Astrocyte of the cerebellum (primary cell): ENCODE results near the gene RPSA.
A peak's percentile ranks its signal among the peaks of the same experiment; 100 is the strongest.
"Not testable (repeated sequence)": the region's sequence is repeated elsewhere in the genome, so short reads cannot be mapped to it uniquely, and the experiment has no call there.

Experiments used
- DNase-seq: peaks from one replicate; pipeline ENCODE4 v3.0.0-alpha.2; 2011; ENCODE audit warnings: low read depth
- H3K4me3 ChIP-seq: 2 replicates; pipeline ENCODE4 v1.5.1; 2011; ENCODE audit warnings: mild to moderate bottlenecking, low read depth, low read length, moderate library complexity
- in situ Hi-C: cut with HindIII; loops from 2 replicates; pipeline ENCODE4 v1.10.0; 2017; ENCODE audit warnings: low sequenced_read_pairs
- TF ChIP-seq, protein P1 (sequence below): IDR thresholded peaks from 2 replicates; pipeline ENCODE4 v1.5.1; 2012; ENCODE audit warnings: low read length, low read depth, moderate library complexity, mild to moderate bottlenecking; ENCODE audit errors: missing control alignments

Gene RPSA

DNA sequence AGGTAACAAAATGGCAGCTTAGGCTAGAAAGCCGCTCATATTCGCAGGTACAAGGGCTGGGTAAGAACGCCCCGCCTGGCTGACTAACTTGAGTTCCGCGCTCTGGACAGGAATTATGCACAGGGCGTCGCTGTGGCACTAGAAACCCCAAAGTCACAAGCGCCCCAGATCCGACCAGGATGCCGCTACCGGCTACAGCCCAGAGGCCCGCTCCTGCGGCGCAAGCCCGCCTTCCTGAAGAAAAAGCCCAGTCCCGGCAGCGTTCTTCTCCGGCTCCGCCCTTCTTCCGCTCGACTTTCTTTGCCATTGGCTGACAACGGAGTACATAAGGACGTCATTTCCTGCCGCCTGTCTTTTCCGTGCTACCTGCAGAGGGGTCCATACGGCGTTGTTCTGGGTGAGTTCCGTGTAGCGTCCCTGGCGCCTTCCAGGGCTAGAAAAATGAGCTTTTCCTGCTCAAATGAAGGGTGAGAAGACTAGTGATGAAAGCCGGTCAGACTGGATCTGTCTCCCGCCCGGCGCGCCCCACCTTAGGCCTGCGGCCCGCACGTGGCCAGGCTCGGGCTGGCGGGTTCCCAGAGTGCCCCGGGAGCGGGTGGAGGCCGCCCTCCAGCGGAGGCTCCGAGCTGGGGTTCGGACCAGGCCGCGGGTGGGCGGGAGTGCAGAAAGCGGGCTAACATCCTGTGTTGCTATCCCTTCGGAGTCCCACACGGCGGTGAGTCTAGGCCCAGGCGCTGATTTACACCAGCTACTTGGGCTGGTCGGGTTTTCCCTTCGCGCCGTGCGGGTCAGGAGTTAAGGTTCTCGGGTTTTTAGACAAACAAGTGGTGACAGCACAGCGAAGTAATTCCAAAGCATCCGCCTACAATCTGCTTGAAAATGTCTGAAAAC lies at the start of gene RPSA:
Gene RPSA, plus strand, starts transcription at position 353 of the 891 bp plus-strand sequence. CDS start 934 bp downstream, outside the sequence.
- peak; percentile 93 for DNase-seq
- in situ Hi-C loops = no loop called here
- TF ChIP-seq, protein P1, sequence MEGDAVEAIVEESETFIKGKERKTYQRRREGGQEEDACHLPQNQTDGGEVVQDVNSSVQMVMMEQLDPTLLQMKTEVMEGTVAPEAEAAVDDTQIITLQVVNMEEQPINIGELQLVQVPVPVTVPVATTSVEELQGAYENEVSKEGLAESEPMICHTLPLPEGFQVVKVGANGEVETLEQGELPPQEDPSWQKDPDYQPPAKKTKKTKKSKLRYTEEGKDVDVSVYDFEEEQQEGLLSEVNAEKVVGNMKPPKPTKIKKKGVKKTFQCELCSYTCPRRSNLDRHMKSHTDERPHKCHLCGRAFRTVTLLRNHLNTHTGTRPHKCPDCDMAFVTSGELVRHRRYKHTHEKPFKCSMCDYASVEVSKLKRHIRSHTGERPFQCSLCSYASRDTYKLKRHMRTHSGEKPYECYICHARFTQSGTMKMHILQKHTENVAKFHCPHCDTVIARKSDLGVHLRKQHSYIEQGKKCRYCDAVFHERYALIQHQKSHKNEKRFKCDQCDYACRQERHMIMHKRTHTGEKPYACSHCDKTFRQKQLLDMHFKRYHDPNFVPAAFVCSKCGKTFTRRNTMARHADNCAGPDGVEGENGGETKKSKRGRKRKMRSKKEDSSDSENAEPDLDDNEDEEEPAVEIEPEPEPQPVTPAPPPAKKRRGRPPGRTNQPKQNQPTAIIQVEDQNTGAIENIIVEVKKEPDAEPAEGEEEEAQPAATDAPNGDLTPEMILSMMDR = peak; percentile 44
- H3K4me3 ChIP-seq = peak within 1 kb of the TSS; percentile 90

DNA sequence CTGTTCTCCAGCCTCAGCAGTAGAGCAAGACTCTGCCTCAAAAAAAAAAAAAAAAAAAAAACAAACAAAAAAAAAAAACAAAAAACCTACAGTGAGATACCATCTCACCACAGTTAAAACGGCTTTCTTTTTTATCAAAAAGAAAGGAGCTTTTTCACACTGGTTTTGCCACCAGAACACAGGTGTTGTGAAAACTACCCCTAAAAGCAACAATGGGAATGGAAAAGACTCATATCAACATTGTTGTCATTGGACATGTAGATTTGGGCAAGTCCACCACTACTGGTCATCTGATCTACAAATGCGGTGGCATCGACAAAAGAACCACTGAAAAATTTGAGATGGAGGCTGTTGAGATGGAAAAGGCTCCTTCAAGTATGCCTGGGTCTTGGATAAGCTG lies 48.2 kb upstream of the RPSA start:
- in situ Hi-C loops = no loop called here
- no peak overlapping the region for H3K4me3 ChIP-seq
- TF ChIP-seq, protein P1 = no peak
- no peak for DNase-seq

DNA sequence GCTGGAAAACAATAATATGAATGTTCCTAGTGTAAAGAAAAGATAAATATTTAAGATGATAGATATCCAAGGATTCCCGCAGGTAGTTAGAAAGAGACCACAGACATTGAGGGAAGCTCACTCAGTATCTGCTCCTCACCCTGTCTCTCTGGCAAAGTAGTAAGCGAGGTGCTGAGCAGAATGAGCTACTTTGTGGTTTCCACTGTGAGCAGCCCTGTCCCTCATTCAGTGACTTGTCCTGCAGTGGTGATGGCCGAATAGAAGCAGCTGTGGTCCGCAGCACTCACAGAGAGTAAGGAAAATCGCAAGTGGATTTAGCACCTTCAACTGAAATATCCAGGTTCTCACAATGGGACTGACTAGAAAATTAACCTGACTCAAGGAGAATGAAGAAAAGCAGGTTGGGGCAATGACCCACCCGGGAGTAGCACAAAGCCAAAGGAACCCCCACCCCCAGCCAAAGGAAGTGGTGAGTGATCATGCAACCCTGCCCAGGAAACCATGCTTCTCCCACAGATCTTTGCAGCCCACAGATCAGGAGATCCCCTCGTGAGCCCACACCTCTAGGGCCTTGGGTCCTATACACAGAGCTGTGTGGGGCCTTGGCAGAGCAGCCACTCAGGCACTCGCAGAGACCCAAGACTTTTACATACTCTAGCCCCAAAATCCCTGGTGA lies 45.1 kb upstream of the RPSA start:
- no peak for DNase-seq
- H3K4me3 ChIP-seq = no peak overlapping the region
- TF ChIP-seq, protein P1 = no peak
- in situ Hi-C loops = no loop called here

DNA sequence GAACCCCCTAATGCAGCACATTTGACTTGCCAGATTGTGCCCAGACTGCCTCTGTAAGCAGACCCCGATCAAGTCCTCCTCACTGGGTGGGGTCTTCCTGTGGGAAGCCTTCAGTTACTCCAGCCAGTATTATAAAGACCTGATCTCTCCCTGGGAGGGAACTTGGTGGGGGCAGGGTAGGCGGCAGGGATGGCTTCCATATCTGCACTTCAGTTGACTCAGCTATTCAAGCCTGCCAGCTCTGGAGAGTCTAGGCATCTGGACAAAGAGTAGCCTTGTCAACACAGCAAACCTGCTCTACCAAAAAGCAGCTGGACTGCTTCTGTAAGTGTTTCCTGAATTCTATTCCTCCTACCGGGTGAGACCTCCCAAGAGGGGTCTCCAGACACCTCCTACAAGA lies 44.3 kb upstream of the RPSA start:
- TF ChIP-seq, protein P1 = no peak
- no peak overlapping the region for H3K4me3 ChIP-seq
- in situ Hi-C loops = no loop called here
- DNase-seq = no peak

DNA sequence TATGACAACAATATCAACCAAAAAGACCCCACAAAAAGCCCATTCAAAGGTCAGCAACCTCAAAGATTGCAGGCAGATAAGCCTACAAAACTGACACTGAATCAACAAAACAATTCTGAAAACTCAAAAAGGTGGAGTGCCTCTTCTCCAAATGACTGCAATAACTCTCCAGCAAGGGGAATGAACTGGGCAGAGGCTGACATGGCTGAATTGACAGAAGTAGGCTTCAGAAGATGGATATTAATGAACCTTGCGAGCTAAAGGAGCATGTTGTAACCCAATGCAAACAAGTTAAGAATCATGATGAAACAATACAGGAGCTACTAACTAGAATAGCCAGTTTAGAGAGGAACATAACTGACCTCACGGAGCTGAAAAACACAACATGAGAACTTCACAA lies 43.7 kb upstream of the RPSA start:
- TF ChIP-seq, protein P1 = no peak
- in situ Hi-C loops = no loop called here
- no peak for DNase-seq
- H3K4me3 ChIP-seq = no peak overlapping the region

DNA sequence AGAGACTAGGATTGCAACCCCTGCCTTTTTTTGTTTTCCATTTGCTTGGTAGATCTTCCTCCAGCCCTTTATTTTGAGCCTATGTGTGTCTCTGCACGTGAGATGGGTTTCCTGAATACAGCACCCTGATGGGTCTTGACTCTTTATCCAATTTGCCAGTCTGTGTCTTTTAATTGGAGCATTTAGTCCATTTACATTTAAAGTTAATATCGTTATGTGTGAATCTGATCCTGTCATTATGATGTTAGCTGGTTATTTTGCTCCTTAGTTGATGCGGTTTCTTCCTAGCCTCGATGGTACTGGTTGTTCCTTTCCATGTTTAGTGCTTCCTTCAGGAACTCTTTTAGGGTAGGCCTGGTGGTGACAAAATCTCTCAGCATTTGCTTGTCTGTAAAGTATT lies 36.1 kb upstream of the RPSA start:
- H3K4me3 ChIP-seq, DNase-seq, in situ Hi-C loops: not testable (repeated sequence)

DNA sequence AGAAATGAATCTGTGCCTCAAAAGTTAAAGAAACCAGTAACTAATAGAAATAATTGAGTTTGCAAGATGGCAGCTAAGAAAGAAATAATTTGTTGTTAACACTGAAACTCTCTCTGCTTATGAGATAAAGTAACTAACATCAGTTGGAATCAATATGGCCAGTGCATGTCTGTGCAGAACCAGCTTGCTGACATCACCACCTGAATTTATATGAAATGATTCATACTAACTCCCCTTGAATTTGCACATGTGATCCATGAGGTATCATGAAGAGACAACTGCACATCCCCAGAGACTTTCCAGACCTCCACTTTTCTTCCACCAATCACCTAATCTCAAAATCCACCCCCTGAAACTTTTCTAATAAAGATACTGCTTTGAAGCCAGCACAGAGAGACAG lies 33.7 kb upstream of the RPSA start:
- DNase-seq = no peak
- TF ChIP-seq, protein P1 = no peak
- H3K4me3 ChIP-seq = no peak overlapping the region
- in situ Hi-C loops = no loop called here
